ENCODE results near the gene BAG1.

The BAG1 gene

GRCh38 chr9:33264473-33265177, at the start of gene BAG1, which contains the start of gene CHMP5:
TSS of gene BAG1 (minus strand) at chr9:33264708.
TSS of gene CHMP5 (plus strand) at chr9:33265049. CDS start at chr9:33265079, 30 bp downstream.
- H3K36me3 ChIP-seq (ENCODE audit: control insufficient read depth in 5 of 5, insufficient read depth in 5 of 5, low read length in 5 of 5), result peaks cover 35 to 53% (median 46%) of the 10 kb centered on the region in 5 donors
- H3K4me1 ChIP-seq (ENCODE audit: control insufficient read depth in 5 of 5, insufficient read depth in 5 of 5, low read length in 5 of 5), result peaks cover 2 to 28% (median 24%) of the 10 kb centered on the region in 5 donors
- no peaks in the 10 kb centered on the region for H3K9me3 ChIP-seq (ENCODE audit: control insufficient read depth in 5 of 5, low read length in 5 of 5)
- H3K9ac ChIP-seq (ENCODE audit: low read length in 5 of 5), result peak within 1 kb of the TSS; percentile 71 to 97 (median 90)
- no peaks in the 10 kb centered on the region for H3K27me3 ChIP-seq (ENCODE audit: control insufficient read depth in 5 of 5, insufficient read depth in 4 of 5, low read length in 5 of 5)
- peak within 1 kb of the TSS; percentile 88 to 98 (median 95) for H3K4me3 ChIP-seq (ENCODE audit: low read depth in 1 of 5, low read length in 5 of 5)
- H3K27ac ChIP-seq (ENCODE audit: low read depth, low read length), result peak within 1 kb of the TSS; percentile 75

DNA sequence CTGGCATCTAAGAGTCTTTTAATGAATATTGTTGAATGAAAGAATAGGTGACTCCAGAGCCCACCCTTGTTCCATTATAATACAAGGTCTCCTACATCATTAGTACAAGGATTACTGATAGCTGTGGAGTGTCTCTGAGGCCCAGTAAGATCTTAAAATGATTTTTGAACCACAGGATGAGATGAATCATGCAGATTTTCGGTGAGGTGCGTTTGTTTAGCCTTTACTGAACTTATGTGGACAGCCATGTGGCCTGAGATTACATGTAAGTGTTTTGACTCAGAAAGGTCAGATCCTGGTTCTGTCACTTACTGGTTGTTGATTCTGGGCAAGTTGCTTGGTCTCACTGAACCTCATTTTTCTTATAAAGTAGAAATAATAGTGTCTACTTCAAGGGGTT, 47.4 kb upstream of the BAG1 start:
- Histone ChIP-seq H3K27me3 (ENCODE audit: control insufficient read depth in 5 of 5, insufficient read depth in 4 of 5, low read length in 5 of 5) (no peaks in the 10 kb centered on the region), H3K9me3 (ENCODE audit: control insufficient read depth in 5 of 5, low read length in 5 of 5) (no peaks in the 10 kb centered on the region), H3K36me3 (ENCODE audit: control insufficient read depth in 5 of 5, insufficient read depth in 5 of 5, low read length in 5 of 5) (peaks cover 32 to 94% (median 70%) of the 10 kb centered on the region in 5 donors), H3K27ac (ENCODE audit: low read depth, low read length) (no peak overlapping the region), H3K4me3 (ENCODE audit: low read depth in 1 of 5, low read length in 5 of 5) (no peak overlapping the region), H3K9ac (ENCODE audit: low read length in 5 of 5) (no peak overlapping the region), H3K4me1 (ENCODE audit: control insufficient read depth in 5 of 5, insufficient read depth in 5 of 5, low read length in 5 of 5) (no peaks in the 10 kb centered on the region)

DNA sequence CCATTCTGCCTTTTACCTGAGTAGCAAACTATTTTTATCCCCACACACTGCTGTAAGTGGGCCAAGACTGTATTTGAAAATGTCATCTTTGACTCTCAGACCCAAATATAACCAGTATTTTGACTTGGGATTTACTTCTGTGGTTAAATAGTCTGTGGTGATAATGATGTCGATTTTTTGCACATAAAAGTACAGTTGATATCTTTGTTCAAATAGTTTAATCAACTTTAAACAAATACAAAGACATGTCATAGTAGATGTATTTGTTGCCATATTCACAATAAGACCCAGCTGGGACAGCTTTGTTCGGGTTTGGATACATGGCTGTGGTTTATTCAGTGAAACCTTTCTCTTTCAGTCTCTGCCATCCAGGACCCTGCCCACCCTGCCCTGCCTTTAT, 46.2 kb upstream of the BAG1 start:
- H3K4me1 ChIP-seq (ENCODE audit: control insufficient read depth in 5 of 5, insufficient read depth in 5 of 5, low read length in 5 of 5), result no peaks in the 10 kb centered on the region
- H3K36me3 ChIP-seq (ENCODE audit: control insufficient read depth in 5 of 5, insufficient read depth in 5 of 5, low read length in 5 of 5), result peaks cover 44 to 99% (median 79%) of the 10 kb centered on the region in 5 donors
- H3K9me3 ChIP-seq (ENCODE audit: control insufficient read depth in 5 of 5, low read length in 5 of 5), result no peaks in the 10 kb centered on the region
- no peak overlapping the region for H3K4me3 ChIP-seq (ENCODE audit: low read depth in 1 of 5, low read length in 5 of 5)
- no peak overlapping the region for H3K9ac ChIP-seq (ENCODE audit: low read length in 5 of 5)
- no peaks in the 10 kb centered on the region for H3K27me3 ChIP-seq (ENCODE audit: control insufficient read depth in 5 of 5, insufficient read depth in 4 of 5, low read length in 5 of 5)
- no peak overlapping the region for H3K27ac ChIP-seq (ENCODE audit: low read depth, low read length)

GRCh38 chr9:33309903-33310302, 45.4 kb upstream of the BAG1 start:
- H3K9ac ChIP-seq (ENCODE audit: low read length in 5 of 5), result no peak overlapping the region
- H3K27ac ChIP-seq (ENCODE audit: low read depth, low read length), result no peak overlapping the region
- no peaks in the 10 kb centered on the region for H3K4me1 ChIP-seq (ENCODE audit: control insufficient read depth in 5 of 5, insufficient read depth in 5 of 5, low read length in 5 of 5)
- peaks cover 49 to 99% (median 83%) of the 10 kb centered on the region in 5 donors for H3K36me3 ChIP-seq (ENCODE audit: control insufficient read depth in 5 of 5, insufficient read depth in 5 of 5, low read length in 5 of 5)
- no peaks in the 10 kb centered on the region for H3K9me3 ChIP-seq (ENCODE audit: control insufficient read depth in 5 of 5, low read length in 5 of 5)
- no peak overlapping the region for H3K4me3 ChIP-seq (ENCODE audit: low read depth in 1 of 5, low read length in 5 of 5)
- H3K27me3 ChIP-seq (ENCODE audit: control insufficient read depth in 5 of 5, insufficient read depth in 4 of 5, low read length in 5 of 5), result no peaks in the 10 kb centered on the region

GRCh38 chr9:33307067-33307466, 42.6 kb upstream of the BAG1 start:
- peaks cover 47 to 98% (median 80%) of the 10 kb centered on the region in 5 donors for H3K36me3 ChIP-seq (ENCODE audit: control insufficient read depth in 5 of 5, insufficient read depth in 5 of 5, low read length in 5 of 5)
- no peak overlapping the region for H3K4me3 ChIP-seq (ENCODE audit: low read depth in 1 of 5, low read length in 5 of 5)
- H3K27me3 ChIP-seq (ENCODE audit: control insufficient read depth in 5 of 5, insufficient read depth in 4 of 5, low read length in 5 of 5), result no peaks in the 10 kb centered on the region
- H3K9ac ChIP-seq (ENCODE audit: low read length in 5 of 5), result no peak overlapping the region
- H3K27ac ChIP-seq (ENCODE audit: low read depth, low read length), result no peak overlapping the region
- H3K9me3 ChIP-seq (ENCODE audit: control insufficient read depth in 5 of 5, low read length in 5 of 5), result no peaks in the 10 kb centered on the region
- no peaks in the 10 kb centered on the region for H3K4me1 ChIP-seq (ENCODE audit: control insufficient read depth in 5 of 5, insufficient read depth in 5 of 5, low read length in 5 of 5)

GRCh38 chr9:33306037-33306436, 41.5 kb upstream of the BAG1 start:
- no peaks in the 10 kb centered on the region for H3K9me3 ChIP-seq (ENCODE audit: control insufficient read depth in 5 of 5, low read length in 5 of 5)
- H3K36me3 ChIP-seq (ENCODE audit: control insufficient read depth in 5 of 5, insufficient read depth in 5 of 5, low read length in 5 of 5), result peaks cover 46 to 98% (median 83%) of the 10 kb centered on the region in 5 donors
- H3K4me3 ChIP-seq (ENCODE audit: low read depth in 1 of 5, low read length in 5 of 5), result no peak overlapping the region
- peak overlapping the region in 1 of 5 donors; percentile 6 for H3K9ac ChIP-seq (ENCODE audit: low read length in 5 of 5)
- no peaks in the 10 kb centered on the region for H3K27me3 ChIP-seq (ENCODE audit: control insufficient read depth in 5 of 5, insufficient read depth in 4 of 5, low read length in 5 of 5)
- no peaks in the 10 kb centered on the region for H3K4me1 ChIP-seq (ENCODE audit: control insufficient read depth in 5 of 5, insufficient read depth in 5 of 5, low read length in 5 of 5)
- H3K27ac ChIP-seq (ENCODE audit: low read depth, low read length), result peak overlapping the region; percentile 4

- no peak overlapping the region for H3K27ac ChIP-seq (ENCODE audit: low read depth, low read length)
- no peak overlapping the region for H3K4me3 ChIP-seq (ENCODE audit: low read depth in 1 of 5, low read length in 5 of 5)
- peaks cover 0 to 8% (median 0%) of the 10 kb centered on the region in 5 donors for H3K4me1 ChIP-seq (ENCODE audit: control insufficient read depth in 5 of 5, insufficient read depth in 5 of 5, low read length in 5 of 5)
- H3K36me3 ChIP-seq (ENCODE audit: control insufficient read depth in 5 of 5, insufficient read depth in 5 of 5, low read length in 5 of 5), result peaks cover 39 to 98% (median 83%) of the 10 kb centered on the region in 5 donors
- H3K27me3 ChIP-seq (ENCODE audit: control insufficient read depth in 5 of 5, insufficient read depth in 4 of 5, low read length in 5 of 5), result no peaks in the 10 kb centered on the region
- no peak overlapping the region for H3K9ac ChIP-seq (ENCODE audit: low read length in 5 of 5)
- no peaks in the 10 kb centered on the region for H3K9me3 ChIP-seq (ENCODE audit: control insufficient read depth in 5 of 5, low read length in 5 of 5)
These were observed 39.9 kb upstream of the BAG1 start for GRCh38 chr9:33304362-33304761.

DNA sequence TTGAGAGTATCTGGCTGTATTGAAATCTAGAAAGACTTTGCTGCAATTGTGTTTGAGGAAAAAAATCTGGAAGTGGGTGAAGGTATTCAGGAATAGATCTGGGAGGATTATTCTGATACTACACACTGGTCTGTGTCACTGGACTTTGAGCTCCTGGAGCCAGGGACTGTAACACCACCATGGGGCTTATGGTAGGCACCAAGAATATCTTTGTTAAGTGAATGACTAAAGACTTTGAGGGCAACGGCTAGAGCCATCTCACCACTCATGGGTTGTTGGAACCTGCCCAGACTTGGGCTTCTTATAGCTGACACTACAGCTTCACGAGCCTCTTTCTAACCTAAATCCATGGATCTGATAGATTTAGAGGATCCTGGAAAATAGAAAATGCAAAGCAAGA, 36.0 kb upstream of the BAG1 start:
- no peak overlapping the region for H3K4me3 ChIP-seq (ENCODE audit: low read depth in 1 of 5, low read length in 5 of 5)
- no peaks in the 10 kb centered on the region for H3K27me3 ChIP-seq (ENCODE audit: control insufficient read depth in 5 of 5, insufficient read depth in 4 of 5, low read length in 5 of 5)
- peaks cover 30 to 92% (median 82%) of the 10 kb centered on the region in 5 donors for H3K36me3 ChIP-seq (ENCODE audit: control insufficient read depth in 5 of 5, insufficient read depth in 5 of 5, low read length in 5 of 5)
- no peaks in the 10 kb centered on the region for H3K9me3 ChIP-seq (ENCODE audit: control insufficient read depth in 5 of 5, low read length in 5 of 5)
- H3K9ac ChIP-seq (ENCODE audit: low read length in 5 of 5), result no peak overlapping the region
- H3K4me1 ChIP-seq (ENCODE audit: control insufficient read depth in 5 of 5, insufficient read depth in 5 of 5, low read length in 5 of 5), result peaks cover 0 to 36% (median 32%) of the 10 kb centered on the region in 5 donors
- no peak overlapping the region for H3K27ac ChIP-seq (ENCODE audit: low read depth, low read length)

- H3K9ac ChIP-seq (ENCODE audit: low read length in 5 of 5), result peak overlapping the region in 1 of 5 donors; percentile 38
- H3K27ac ChIP-seq (ENCODE audit: low read depth, low read length), result peak overlapping the region; percentile 13
- no peak overlapping the region for H3K4me3 ChIP-seq (ENCODE audit: low read depth in 1 of 5, low read length in 5 of 5)
- peaks cover 0 to 51% (median 50%) of the 10 kb centered on the region in 5 donors for H3K4me1 ChIP-seq (ENCODE audit: control insufficient read depth in 5 of 5, insufficient read depth in 5 of 5, low read length in 5 of 5)
- H3K27me3 ChIP-seq (ENCODE audit: control insufficient read depth in 5 of 5, insufficient read depth in 4 of 5, low read length in 5 of 5), result no peaks in the 10 kb centered on the region
- peaks cover 22 to 77% (median 64%) of the 10 kb centered on the region in 5 donors for H3K36me3 ChIP-seq (ENCODE audit: control insufficient read depth in 5 of 5, insufficient read depth in 5 of 5, low read length in 5 of 5)
- no peaks in the 10 kb centered on the region for H3K9me3 ChIP-seq (ENCODE audit: control insufficient read depth in 5 of 5, low read length in 5 of 5)
These were observed 32.9 kb upstream of the BAG1 start for GRCh38 chr9:33297432-33297831.

GRCh38 chr9:33295571-33295970, 31.1 kb upstream of the BAG1 start:
- H3K4me1 ChIP-seq (ENCODE audit: control insufficient read depth in 5 of 5, insufficient read depth in 5 of 5, low read length in 5 of 5), result peaks cover 0 to 69% (median 62%) of the 10 kb centered on the region in 5 donors
- H3K4me3 ChIP-seq (ENCODE audit: low read depth in 1 of 5, low read length in 5 of 5), result no peak overlapping the region
- no peaks in the 10 kb centered on the region for H3K27me3 ChIP-seq (ENCODE audit: control insufficient read depth in 5 of 5, insufficient read depth in 4 of 5, low read length in 5 of 5)
- H3K27ac ChIP-seq (ENCODE audit: low read depth, low read length), result no peak overlapping the region
- H3K9me3 ChIP-seq (ENCODE audit: control insufficient read depth in 5 of 5, low read length in 5 of 5), result no peaks in the 10 kb centered on the region
- peaks cover 20 to 62% (median 50%) of the 10 kb centered on the region in 5 donors for H3K36me3 ChIP-seq (ENCODE audit: control insufficient read depth in 5 of 5, insufficient read depth in 5 of 5, low read length in 5 of 5)
- H3K9ac ChIP-seq (ENCODE audit: low read length in 5 of 5), result no peak overlapping the region
